ES-I3 (cell line): ENCODE data around the gene PRAMEF5.
"Not testable (repeated sequence)": the region's sequence is repeated elsewhere in the genome, so short reads cannot be mapped to it uniquely, and the experiment has no call there.

Experiments
- H3K36me3 ChIP-seq: 2 replicates; pipeline ENCODE4 v1.6.1; 2013; ENCODE audit warnings: mild to moderate bottlenecking, low read length, control low read depth, moderate library complexity; ENCODE audit not compliant: insufficient read depth
- H3K4me1 ChIP-seq: 2 replicates; pipeline ENCODE4 v1.6.1; 2013; ENCODE audit warnings: mild to moderate bottlenecking, control low read depth, low read length; ENCODE audit not compliant: insufficient read depth
- H3K9ac ChIP-seq: 2 replicates; pipeline ENCODE4 v1.6.1; 2013; ENCODE audit warnings: low read depth, mild to moderate bottlenecking, low read length, moderate library complexity
- H3K9me3 ChIP-seq: 2 replicates; pipeline ENCODE4 v1.6.1; 2013; ENCODE audit warnings: mild to moderate bottlenecking, low read length, moderate library complexity; ENCODE audit not compliant: control insufficient read depth, insufficient read depth

PRAMEF5 gene

DNA sequence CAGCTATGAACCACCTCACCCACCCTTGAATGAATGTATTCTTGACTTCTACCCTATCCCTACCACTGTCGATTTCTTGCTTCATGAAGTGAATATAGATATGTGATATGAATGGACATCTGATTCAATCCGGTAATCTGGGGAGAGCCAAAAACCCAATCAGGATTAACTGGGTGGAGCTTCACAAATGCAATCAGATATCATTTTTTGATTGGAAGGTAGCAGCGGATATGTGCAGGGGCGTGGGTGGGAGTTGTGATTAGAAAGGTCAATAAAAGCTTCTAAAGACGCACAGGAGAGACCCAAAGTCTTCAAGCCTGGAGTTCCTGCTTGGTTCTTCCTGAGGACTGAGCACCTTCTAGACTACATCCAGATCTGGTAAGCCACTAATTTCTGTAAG is at the start of gene PRAMEF5:
Gene PRAMEF5, plus strand, starts transcription at position 301 of the 400 bp plus-strand sequence. CDS start 5,071 bp downstream, outside the sequence.
- not testable (repeated sequence) for H3K9ac ChIP-seq, H3K4me1 ChIP-seq, H3K9me3 ChIP-seq, H3K36me3 ChIP-seq

DNA sequence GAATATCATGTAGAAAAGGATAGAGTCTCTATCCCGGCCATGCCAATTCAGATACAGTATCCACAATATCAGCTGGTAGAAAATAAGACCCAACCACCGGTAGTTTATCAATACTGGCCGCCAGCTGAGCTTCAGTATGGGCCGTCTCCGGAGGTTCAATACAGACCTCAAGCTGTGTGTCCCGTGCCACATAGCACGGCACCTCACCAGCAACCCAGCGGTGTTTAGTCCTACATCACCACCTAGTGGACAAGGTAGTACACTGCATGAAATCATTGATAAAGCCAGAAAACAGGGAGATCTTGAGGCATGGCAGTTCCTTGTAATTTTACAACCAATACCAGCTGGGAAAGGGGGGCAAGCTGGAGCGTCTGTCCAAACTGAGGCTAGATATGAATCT is 45.3 kb upstream of the PRAMEF5 start:
- H3K9me3 ChIP-seq, H3K36me3 ChIP-seq, H3K9ac ChIP-seq, H3K4me1 ChIP-seq: not testable (repeated sequence)

DNA sequence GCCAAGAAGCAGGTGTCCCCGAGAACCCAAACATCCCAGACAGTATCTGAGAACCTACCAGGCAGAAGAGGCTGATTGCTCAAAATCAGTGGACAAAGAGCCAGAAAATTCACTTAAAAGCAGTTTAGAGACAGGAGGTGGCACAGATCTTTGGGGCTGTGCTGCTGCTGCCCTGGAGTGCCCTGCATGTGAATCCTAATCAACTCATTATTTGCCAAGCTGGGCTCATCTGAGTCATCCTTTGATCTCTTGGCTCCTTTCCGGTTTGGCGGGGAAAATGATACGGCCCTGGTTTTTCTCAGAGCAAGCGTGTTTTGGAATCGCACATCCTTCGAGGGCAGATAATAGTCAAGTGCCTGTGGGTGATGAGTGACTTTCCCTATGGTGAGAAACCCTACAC is 37.4 kb upstream of the PRAMEF5 start:
- not testable (repeated sequence) for H3K9me3 ChIP-seq, H3K4me1 ChIP-seq, H3K36me3 ChIP-seq, H3K9ac ChIP-seq

DNA sequence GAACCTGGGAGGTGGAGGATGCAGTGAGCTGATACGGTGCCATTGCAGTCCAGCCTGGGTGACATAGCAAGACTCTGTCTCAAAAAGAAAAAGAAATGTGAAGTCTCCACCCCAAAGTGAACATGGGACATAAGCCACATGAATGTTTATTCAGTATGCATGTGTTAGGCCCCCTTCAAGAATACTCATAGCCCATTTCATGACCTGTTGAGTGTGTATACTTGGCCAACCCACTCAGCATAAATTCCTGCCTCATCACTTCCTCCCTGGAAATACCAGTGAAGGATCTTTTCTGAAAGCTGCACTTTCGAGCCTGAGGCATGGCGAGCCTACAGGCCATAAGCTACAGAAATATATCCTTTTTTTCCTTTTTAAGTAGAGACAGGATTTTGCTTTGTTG is 34.8 kb upstream of the PRAMEF5 start:
- not testable (repeated sequence) for H3K4me1 ChIP-seq, H3K36me3 ChIP-seq, H3K9me3 ChIP-seq, H3K9ac ChIP-seq

DNA sequence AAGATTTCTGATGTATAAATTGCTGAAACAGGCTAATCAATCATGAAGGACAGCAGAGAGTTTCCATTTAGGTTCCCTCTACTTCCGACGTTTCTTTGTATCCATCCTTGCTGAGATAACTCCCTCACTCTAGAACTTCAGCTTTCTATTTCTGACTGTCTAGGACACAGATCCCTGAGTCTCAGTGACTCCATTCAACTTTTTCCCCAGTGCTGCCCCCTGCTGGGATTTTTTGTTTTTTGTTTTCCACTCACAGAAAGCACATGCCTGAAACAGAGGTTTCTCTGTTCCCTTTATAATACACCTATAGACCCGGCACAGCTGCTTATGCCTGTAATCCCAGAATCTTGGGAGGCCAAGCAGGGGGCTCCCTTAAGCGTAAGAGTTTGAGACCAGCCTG is 31.2 kb upstream of the PRAMEF5 start:
- not testable (repeated sequence) for H3K9ac ChIP-seq, H3K9me3 ChIP-seq, H3K36me3 ChIP-seq, H3K4me1 ChIP-seq

DNA sequence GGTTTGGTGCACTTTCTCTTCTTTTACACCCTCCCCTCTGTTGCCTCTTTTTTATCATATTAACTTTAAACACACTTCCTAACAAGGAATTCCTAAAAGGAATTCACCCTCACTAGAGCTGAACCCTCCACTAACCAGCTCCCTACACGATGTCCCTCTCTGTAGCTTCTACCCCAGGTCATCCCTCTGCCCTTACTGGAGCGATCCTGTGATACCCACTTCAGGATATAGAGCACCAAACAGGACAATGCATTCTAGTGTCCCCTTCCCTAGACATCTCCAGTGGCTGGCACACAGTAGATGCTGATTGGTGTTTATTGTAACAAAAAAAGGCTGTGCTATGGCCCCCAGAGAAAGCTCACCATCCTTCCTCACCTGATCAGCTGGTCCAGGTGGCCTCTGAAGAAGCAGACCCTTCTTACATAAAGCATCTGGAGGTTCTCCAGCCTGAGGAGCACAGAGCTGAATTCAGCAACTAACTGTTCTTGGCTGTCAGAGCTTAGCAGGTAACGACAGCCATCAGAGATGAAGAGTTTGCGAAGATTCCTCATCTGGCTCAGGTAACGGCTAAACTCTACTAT is 29.4 kb upstream of the PRAMEF5 start:
- Histone ChIP-seq H3K9ac (no peak overlapping the region), H3K36me3 (no peaks in the 10 kb centered on the region), H3K9me3 (no peaks in the 10 kb centered on the region), H3K4me1 (no peaks in the 10 kb centered on the region)

DNA sequence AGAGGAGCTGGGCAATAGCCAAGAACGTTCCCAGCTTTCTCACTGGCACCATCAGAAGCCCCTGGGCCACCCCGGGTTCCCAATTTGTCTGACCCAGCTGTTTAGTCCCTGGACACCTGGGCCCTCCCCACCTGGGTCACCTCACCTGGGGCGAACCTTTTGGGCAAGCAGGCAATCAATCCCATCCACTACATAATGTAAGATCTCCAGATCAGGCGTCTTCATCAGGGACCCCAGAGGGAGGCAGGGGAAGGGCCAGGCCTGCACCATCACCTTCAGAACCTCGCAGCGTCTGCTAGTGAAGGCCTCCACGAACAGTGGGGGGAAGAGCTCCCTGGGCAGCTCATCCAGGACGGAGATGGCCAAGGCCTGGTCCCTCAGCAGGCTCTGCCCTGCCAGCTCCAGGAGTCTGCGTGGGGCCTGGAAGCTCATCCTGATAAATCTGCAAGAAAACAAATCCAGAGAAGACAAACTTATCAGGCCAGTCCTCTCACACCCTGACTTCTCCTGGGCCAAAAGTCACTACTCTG is 28.3 kb upstream of the PRAMEF5 start, which contains the start of gene PRAMEF18:
Gene PRAMEF18, minus strand, starts transcription at position 480 of the 530 bp plus-strand sequence. Its CDS starts 48 bp downstream, at position 432.
- not testable (repeated sequence) for H3K9me3 ChIP-seq, H3K36me3 ChIP-seq, H3K4me1 ChIP-seq, H3K9ac ChIP-seq

DNA sequence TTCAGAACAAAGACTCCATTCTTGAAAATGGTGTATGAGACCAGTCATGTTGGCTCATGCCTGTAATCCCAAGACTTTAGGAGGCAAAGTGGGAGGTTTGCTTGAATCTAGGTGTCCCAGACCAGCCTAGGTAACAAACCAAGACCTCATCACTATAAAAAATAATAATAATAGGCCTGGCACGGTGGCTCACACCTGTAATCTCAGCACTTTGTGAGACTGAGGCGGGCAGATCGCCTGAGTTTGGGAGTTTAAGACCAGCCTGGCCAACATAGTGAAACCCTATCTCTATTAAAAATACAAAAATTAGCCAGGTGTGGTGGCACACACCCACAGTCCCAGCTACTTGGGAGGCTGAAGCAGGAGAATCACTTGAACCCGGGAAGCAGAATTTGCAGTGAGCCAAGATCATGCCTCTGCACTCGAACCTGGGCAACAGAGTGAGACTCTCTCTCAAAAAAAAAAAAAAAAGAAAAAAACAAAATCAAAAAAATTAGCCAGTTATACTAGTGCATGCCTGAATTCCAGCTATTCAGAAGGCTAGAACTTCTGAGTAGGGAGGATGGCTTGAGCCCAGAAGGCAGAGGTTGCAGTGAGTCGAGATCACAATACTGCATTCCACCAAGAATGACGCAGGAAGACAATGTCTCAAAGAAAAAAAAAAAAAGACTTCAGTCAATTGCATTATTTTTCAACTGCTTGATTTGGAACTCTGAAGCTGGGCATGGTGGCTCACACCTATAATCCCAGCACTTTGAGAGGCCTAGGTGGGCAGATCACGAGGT is 26.5 kb upstream of the PRAMEF5 start:
- not testable (repeated sequence) for H3K9me3 ChIP-seq, H3K4me1 ChIP-seq, H3K36me3 ChIP-seq, H3K9ac ChIP-seq

DNA sequence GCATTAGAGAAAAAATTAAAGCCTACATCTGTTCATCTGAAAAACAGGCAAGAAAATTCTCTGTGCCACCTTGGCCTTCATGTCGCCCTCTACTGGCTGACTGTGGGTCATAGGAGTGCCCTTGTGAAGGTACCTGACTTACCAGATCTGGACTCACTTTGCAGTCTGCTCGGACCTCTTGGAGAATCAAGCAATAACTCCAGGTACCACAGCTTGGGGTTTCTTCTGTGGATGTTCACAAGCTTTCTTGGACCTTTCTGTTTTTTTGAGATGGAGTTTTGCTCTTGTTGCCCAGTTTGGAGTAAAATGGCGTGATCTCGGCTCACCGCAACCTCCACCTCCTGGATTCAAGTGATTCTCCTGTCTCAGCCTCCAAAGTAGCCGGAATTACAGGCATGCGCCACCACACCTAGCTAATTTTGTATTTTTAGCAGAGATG is 25.6 kb upstream of the PRAMEF5 start:
- Histone ChIP-seq H3K9me3 (no peaks in the 10 kb centered on the region), H3K4me1 (no peaks in the 10 kb centered on the region), H3K36me3 (no peaks in the 10 kb centered on the region), H3K9ac (no peak overlapping the region)

DNA sequence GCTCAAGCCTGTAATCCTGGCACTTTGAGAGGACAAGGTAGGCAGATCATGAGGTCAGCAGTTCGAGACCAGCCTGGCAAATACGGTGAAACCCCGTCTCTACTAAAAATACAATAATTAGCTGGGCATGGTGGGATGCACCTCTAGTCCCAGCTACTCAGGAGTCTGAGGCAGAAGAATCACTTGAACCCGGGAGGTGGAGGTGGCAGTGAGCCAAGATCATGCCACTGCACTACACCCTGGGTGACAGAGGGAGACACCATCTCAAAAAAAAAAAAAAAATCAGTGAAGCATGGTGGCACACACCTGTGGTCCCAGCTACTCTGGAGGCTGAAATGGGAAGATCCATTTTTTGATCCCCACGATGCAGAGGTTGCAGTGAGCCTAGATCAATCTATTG is 23.9 kb upstream of the PRAMEF5 start:
- H3K36me3 ChIP-seq, H3K9me3 ChIP-seq, H3K9ac ChIP-seq, H3K4me1 ChIP-seq: not testable (repeated sequence)

DNA sequence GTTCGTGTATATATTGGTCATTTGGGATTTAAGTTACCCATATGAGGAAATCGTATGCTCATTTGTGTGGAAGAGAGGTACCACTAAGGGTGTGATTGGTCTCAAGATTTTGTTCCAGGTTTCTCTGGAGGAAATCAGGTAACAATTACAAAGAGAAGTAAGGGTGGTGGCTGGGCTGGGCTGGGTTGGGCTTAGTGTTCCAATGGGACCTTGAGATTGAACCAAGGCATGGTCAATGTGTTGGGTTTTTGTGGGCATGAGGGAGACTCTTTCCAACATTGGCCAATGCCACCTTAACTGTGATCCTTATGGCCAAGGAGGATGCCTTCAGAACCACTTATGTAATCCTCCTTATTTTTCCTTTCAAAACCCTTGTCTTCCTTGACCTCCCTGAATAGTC is 23.4 kb upstream of the PRAMEF5 start:
- not testable (repeated sequence) for H3K9me3 ChIP-seq, H3K4me1 ChIP-seq, H3K36me3 ChIP-seq, H3K9ac ChIP-seq

DNA sequence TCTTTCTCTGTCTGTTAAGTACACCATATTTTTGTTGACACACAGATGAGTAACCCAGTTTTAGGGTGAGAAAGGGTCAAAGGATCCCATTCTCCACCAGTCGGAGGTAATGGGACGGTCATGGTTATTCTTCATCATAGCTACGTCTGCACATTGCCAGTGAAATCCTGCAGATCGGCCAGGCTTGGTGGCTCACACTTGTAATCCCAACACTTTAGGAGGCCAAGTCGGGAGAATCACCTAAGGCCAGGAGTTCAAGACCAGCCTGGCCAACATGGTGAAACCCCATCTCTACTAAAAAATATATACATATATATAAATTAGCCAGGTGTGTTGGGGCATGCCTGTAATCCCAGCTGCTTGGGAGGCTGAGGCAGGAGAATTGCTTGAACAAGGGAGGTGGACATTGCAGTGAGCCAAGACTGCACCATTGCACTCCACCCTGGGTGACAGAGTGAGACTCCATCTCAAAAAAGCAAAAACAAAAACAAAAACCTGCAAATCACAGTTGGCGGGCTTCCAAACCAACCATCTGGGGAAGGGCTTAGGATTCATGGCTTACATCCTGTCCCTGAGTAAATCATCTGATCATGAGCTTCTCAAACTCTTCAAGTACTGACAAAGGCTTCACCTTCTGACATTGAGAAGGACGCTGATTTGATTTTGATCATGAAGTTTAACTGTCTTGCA is 22.8 kb upstream of the PRAMEF5 start:
- not testable (repeated sequence) for H3K36me3 ChIP-seq, H3K9ac ChIP-seq, H3K9me3 ChIP-seq, H3K4me1 ChIP-seq

DNA sequence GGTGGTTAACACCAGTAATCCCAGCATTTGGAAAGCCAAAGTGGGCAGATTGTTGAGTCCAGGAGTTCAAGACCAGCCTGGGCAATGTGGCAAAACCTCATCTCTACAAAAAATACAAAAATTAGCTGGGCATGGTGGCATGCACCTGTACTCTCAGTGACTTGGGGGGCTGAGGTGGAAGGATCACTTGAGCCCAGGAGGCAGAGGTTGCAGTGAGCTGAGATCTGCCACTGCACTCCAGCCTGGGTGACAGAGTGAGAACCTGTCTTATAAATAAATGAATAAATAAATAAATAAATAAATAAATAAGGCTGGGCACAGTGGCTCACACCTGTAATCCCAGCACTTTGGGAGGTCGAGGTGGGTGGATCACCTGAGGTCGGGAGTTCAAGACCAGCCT is 21.9 kb upstream of the PRAMEF5 start:
- H3K9ac ChIP-seq, H3K9me3 ChIP-seq, H3K4me1 ChIP-seq, H3K36me3 ChIP-seq: not testable (repeated sequence)

DNA sequence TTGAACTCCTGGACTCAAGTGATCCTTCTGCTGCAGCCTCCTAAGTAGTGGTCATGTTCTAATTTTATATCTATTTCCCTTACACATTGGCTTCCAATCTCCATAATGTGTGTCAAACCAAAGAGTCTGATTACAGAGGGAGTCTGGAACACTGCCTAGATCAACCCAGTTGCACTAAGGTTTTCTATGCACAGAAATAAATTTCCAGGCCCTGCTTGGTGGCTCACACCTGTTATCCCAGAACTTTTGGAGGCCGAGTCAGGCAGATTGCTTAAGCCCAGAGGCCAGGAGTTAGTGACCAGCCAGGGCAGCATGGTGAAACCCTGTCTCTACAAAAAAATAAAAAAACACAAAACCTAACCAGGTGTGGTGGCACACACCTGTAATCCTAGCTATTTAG is 19.9 kb upstream of the PRAMEF5 start:
- not testable (repeated sequence) for H3K36me3 ChIP-seq, H3K9me3 ChIP-seq, H3K9ac ChIP-seq, H3K4me1 ChIP-seq

DNA sequence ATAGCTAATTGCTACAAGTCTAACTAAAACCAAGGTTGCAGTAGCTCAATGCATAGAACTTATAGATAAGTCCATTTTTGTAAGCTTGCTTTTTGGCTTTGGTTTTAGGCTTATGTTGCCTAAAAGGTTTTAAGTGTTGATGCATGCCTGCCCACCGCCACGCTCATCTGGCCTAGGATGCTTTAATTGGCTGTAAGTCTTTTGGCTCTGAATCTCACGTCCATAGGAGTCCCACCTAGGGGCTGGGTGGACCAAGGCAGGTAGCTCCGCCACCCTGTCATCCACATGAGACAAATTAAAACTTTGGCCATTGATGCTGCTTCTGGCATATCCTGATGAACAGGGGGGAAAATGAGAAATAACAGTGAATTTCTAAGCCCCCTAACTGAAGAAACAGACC is 16.4 kb upstream of the PRAMEF5 start:
- H3K9me3 ChIP-seq, H3K9ac ChIP-seq, H3K36me3 ChIP-seq, H3K4me1 ChIP-seq: not testable (repeated sequence)
